Pancreas (tissue), 10 donors: Measurements from ENCODE around the gene INTS1. TPM values are rescaled to one million over a fixed set of nuclear protein-coding genes. Genes with fewer than 3 reads are reported as not detected.

Experiments used
- ATAC-seq, 4 donors: fragments of 200-7000 bp; cut with Tn5 transposase; one replicate each; pipeline versions ENCODE4 v1.8.0 to v1.9.1; 2020; ENCODE audit warnings: mild to moderate bottlenecking in 4 of 4, moderate library complexity in 4 of 4
- DNase-seq, 6 donors: peaks; one replicate each; pipeline ENCODE4 v3.0.0-alpha.2; 2020
- FAIRE-seq: peaks from 2 replicates; lab custom pipeline; 2012; peaks lifted over from hg19 to GRCh38; lab: Jason Lieb, UNC
- H3K27ac ChIP-seq, 4 donors: fragments of 200-600 bp; sonication (generic); 1 replicate in 3 of 4; 2 replicates in 1 of 4; pipeline versions ENCODE4 v1.5.0 to v1.8.0; 2020
- H3K27me3 ChIP-seq, 4 donors: fragments of 200-600 bp; one replicate each; pipeline ENCODE4 v1.8.0; 2021
- H3K36me3 ChIP-seq, 3 donors: fragments of 200-600 bp; sonication (generic) in 1 of 3; one replicate each; pipeline versions ENCODE4 v1.5.0 to v1.8.0; 2020 to 2021
- H3K4me1 ChIP-seq, 3 donors: fragments of 200-600 bp; one replicate each; pipeline ENCODE4 v1.8.0; 2021
- H3K4me3 ChIP-seq, 4 donors: fragments of 200-600 bp; sonication (generic) in 2 of 4; one replicate each; pipeline versions ENCODE4 v1.5.0 to v1.8.0; 2020 to 2021
- H3K9me3 ChIP-seq, 4 donors: fragments of 200-600 bp; one replicate each; pipeline ENCODE4 v1.8.0; 2021
- CTCF ChIP-seq, 4 donors: fragments of 200-600 bp; sonication (generic) in 3 of 4; IDR thresholded peaks; one replicate each; pipeline versions ENCODE4 v1.5.0 to v1.8.0; 2021; ENCODE audit warnings: antibody characterized with exemption in 4 of 4
- WGBS, 2 donors: extraction: QIAGEN DNeasy Blood & Tissue Kit; methylation state at CpG; one replicate each; pipeline ENCODE4 v1.1.7; 2013; 5-methylcytosine and 5-hydroxymethylcytosine counted together
- intact Hi-C, 3 donors: fragments of 100-400 bp; cut with DNase I; formaldehyde crosslinking; loops; one replicate each; pipeline versions ENCODE4 v1.11.1 to v1.14.2; 2022
- polyA plus RNA-seq, 2 donors: library from polyadenylated mRNA; stranded (reverse); fragments of 200-250 nt; gene quantifications; one replicate each; pipeline ENCODE4 v1.2.3, GENCODE V29; 2013
- total RNA-seq, 6 donors: library from RNA; stranded (reverse); fragmentation: NEBNext Ultra II Directional in 4 of 6; extraction: Animal tissue kit (Norgen Biotek cat#: 25700) in 4 of 6; gene quantifications; one replicate each; pipeline versions ENCODE4 v1.2.1 to v1.2.4, GENCODE V29; 2021 to 2023
- donor health status: healthy with polysubstance abuse.
- donor health status: DM: no; HTN: no; CAD: no; lungs with moderate emphysema.
- donor health status: DM: no; HTN: no; CAD: no.
- donor health status: control.
- donor health status: control.
- donor health status: Bipolar disorder and iron deficiency.
- donor health status: DM: yes; HTN: yes; CAD: no.
- donor health status: DM: no; HTN: no; CAD: no.
- donor health status: DM: no; HTN: no; CAD: no.
- donor health status: DM: yes; HTN: yes; CAD: no.

INTS1 gene
- total and polyA plus RNA-seq, 8 donors: 45.0 to 166 (median 62.2) TPM

- 15 to 17% methylated on average over 24 of the region's 24 CpGs for WGBS, 2 donors
- ATAC-seq (no peak), DNase-seq (peak in 1 of 6 donors; percentile 70), FAIRE-seq (no peak)
- intact Hi-C loops: loop anchor here in 1 of 3 donors (10.0 kb wide), 1 partner anchor 59 kb away; no protein-coding TSS in a partner anchor
- Histone ChIP-seq H3K27ac (no peak overlapping the region), H3K9me3 (no peaks in the 10 kb centered on the region), H3K4me1 (peaks cover 4 to 17% (median 12%) of the 10 kb centered on the region in 3 donors), H3K36me3 (peaks cover 0 to 20% (median 8%) of the 10 kb centered on the region in 3 donors), H3K4me3 (peak overlapping the region; percentile 89 to 100 (median 98)), H3K27me3 (no peaks in the 10 kb centered on the region)
- TF ChIP-seq CTCF (IDR thresholded peaks at IDR 0.05): no peak
These were observed 799 bp downstream of the INTS1 start for GRCh38 chr7:1503390-1503789.

GRCh38 chr7:1502845-1503244 lies 1.3 kb downstream of the INTS1 start:
- Histone ChIP-seq H3K4me1 (peaks cover 3 to 14% (median 12%) of the 10 kb centered on the region in 3 donors), H3K27ac (no peak overlapping the region), H3K9me3 (no peaks in the 10 kb centered on the region), H3K4me3 (peak overlapping the region in 2 of 4 donors; percentile 89 to 100), H3K27me3 (no peaks in the 10 kb centered on the region), H3K36me3 (peaks cover 0 to 20% (median 11%) of the 10 kb centered on the region in 3 donors)
- intact Hi-C loops: loop anchor here in 1 of 3 donors (10.0 kb wide), 1 partner anchor 58 kb away; no protein-coding TSS in a partner anchor
- 74 to 80% methylated on average over 20 of the region's 20 CpGs for WGBS, 2 donors
- no peak for TF ChIP-seq CTCF (IDR thresholded peaks at IDR 0.05)
- DNase-seq (peak in 1 of 6 donors; percentile 52), ATAC-seq (no peak), FAIRE-seq (no peak)

- H3K27me3 ChIP-seq: no peaks in the 10 kb centered on the region
- no peak for FAIRE-seq
- WGBS, 2 donors: 87 to 93% methylated on average over 20 to 21 of the region's 21 CpGs
- TF ChIP-seq CTCF (IDR thresholded peaks at IDR 0.05): no peak
- no peaks in the 10 kb centered on the region for H3K9me3 ChIP-seq
- ATAC-seq: no peak
- peak in 1 of 6 donors; percentile 69 for DNase-seq
- no peak overlapping the region for H3K27ac ChIP-seq
- intact Hi-C loops: loop anchor here in 1 of 3 donors (10.0 kb wide), 1 partner anchor 57 kb away; no protein-coding TSS in a partner anchor
- no peak overlapping the region for H3K4me3 ChIP-seq
- H3K36me3 ChIP-seq: peaks cover 0 to 29% (median 16%) of the 10 kb centered on the region in 3 donors
- H3K4me1 ChIP-seq: peaks cover 0 to 13% (median 12%) of the 10 kb centered on the region in 3 donors
These were observed 2.5 kb downstream of the INTS1 start for GRCh38 chr7:1501487-1502270.

- H3K27ac ChIP-seq: no peak overlapping the region
- TF ChIP-seq CTCF (IDR thresholded peaks at IDR 0.05): no peak
- no peaks in the 10 kb centered on the region for H3K27me3 ChIP-seq
- FAIRE-seq: no peak
- H3K9me3 ChIP-seq: no peaks in the 10 kb centered on the region
- no peak overlapping the region for H3K4me3 ChIP-seq
- intact Hi-C loops: loop anchor here in 1 of 3 donors (10.0 kb wide), 1 partner anchor 55 kb away; no protein-coding TSS in a partner anchor
- peak in 1 of 6 donors; percentile 64 for DNase-seq
- peaks cover 0 to 37% (median 19%) of the 10 kb centered on the region in 3 donors for H3K36me3 ChIP-seq
- WGBS, 2 donors: 91 to 95% methylated on average over 34 of the region's 34 CpGs
- no peak for ATAC-seq
- peaks cover 0 to 9% (median 8%) of the 10 kb centered on the region in 3 donors for H3K4me1 ChIP-seq
These were observed 4.0 kb downstream of the INTS1 start for GRCh38 chr7:1500064-1500807.
